Loucy (cell line): ENCODE data around the gene TIAM2.

Experiments
- H2AFZ ChIP-seq: fragments of 200-600 bp; sonication (generic); 2 replicates; pipeline ENCODE4 v1.6.0; 2016; ENCODE audit warnings: antibody characterized with exemption, mild to moderate bottlenecking, low read length, moderate library complexity
- H3F3A ChIP-seq: fragments of 200-600 bp; 2 replicates; pipeline ENCODE4 v1.6.0; 2016; ENCODE audit warnings: antibody characterized with exemption, low read depth, mild to moderate bottlenecking
- H3K27me3 ChIP-seq: fragments of 200-600 bp; sonication (generic); 2 replicates; pipeline ENCODE4 v1.6.1; 2014; ENCODE audit warnings: low read length, mild to moderate bottlenecking; ENCODE audit not compliant: insufficient read depth, poor library complexity, severe bottlenecking
- H3K36me3 ChIP-seq: fragments of 200-600 bp; sonication (generic); 2 replicates; pipeline ENCODE4 v1.6.1; 2016; ENCODE audit warnings: low read length; ENCODE audit not compliant: insufficient read depth
- H3K4me1 ChIP-seq: fragments of 200-600 bp; sonication (generic); 2 replicates; pipeline ENCODE4 v1.5.1; 2014; ENCODE audit warnings: low read length, mild to moderate bottlenecking; ENCODE audit not compliant: insufficient read depth, poor library complexity, severe bottlenecking
- H3K4me2 ChIP-seq: fragments of 200-600 bp; sonication (generic); 2 replicates; pipeline ENCODE4 v1.6.0; 2014; ENCODE audit warnings: antibody characterized with exemption, low read length, low read depth, mild to moderate bottlenecking; ENCODE audit not compliant: poor library complexity, severe bottlenecking
- H3K4me3 ChIP-seq: fragments of 200-600 bp; sonication (generic); 2 replicates; pipeline ENCODE4 v1.5.1; 2014; ENCODE audit warnings: low read length, mild to moderate bottlenecking, mixed read lengths; ENCODE audit not compliant: poor library complexity, severe bottlenecking
- H3K79me2 ChIP-seq: fragments of 200-600 bp; sonication (generic); 2 replicates; pipeline ENCODE4 v1.6.1; 2014; ENCODE audit warnings: low read length; ENCODE audit not compliant: insufficient read depth
- H3K9ac ChIP-seq: fragments of 200-600 bp; sonication (generic); 2 replicates; pipeline ENCODE4 v1.6.0; 2014; ENCODE audit warnings: mild to moderate bottlenecking, low read depth, low read length, moderate library complexity; ENCODE audit not compliant: poor library complexity, severe bottlenecking
- H3K9me2 ChIP-seq: fragments of 200-600 bp; sonication (generic); replicated peaks from 2 replicates; pipeline ENCODE4 v1.6.1; 2016; ENCODE audit warnings: low read depth, low read length, mixed read lengths
- H3K9me3 ChIP-seq: fragments of 200-600 bp; sonication (generic); 2 replicates; pipeline ENCODE4 v1.6.1; 2014; ENCODE audit warnings: mild to moderate bottlenecking, antibody characterized with exemption, low read length, low read depth; ENCODE audit not compliant: insufficient read depth
- H4K20me1 ChIP-seq: fragments of 200-600 bp; sonication (generic); 2 replicates; pipeline ENCODE4 v1.6.0; 2014; ENCODE audit warnings: antibody characterized with exemption, low read length, mild to moderate bottlenecking; ENCODE audit not compliant: insufficient read depth, poor library complexity, severe bottlenecking
- EZH2phosphoT487 ChIP-seq: fragments of 200-600 bp; IDR thresholded peaks from 2 replicates; pipeline ENCODE4 v1.6.1; 2018; ENCODE audit warnings: antibody characterized with exemption, mild to moderate bottlenecking, moderate library complexity, borderline replicate concordance
- TF ChIP-seq, protein P1 (sequence below): fragments of 200-600 bp; sonication (generic); conservative IDR thresholded peaks from 2 replicates; pipeline ENCODE4 v1.5.1; 2014; ENCODE audit warnings: mild to moderate bottlenecking, antibody characterized with exemption, low read length

TIAM2 gene

DNA sequence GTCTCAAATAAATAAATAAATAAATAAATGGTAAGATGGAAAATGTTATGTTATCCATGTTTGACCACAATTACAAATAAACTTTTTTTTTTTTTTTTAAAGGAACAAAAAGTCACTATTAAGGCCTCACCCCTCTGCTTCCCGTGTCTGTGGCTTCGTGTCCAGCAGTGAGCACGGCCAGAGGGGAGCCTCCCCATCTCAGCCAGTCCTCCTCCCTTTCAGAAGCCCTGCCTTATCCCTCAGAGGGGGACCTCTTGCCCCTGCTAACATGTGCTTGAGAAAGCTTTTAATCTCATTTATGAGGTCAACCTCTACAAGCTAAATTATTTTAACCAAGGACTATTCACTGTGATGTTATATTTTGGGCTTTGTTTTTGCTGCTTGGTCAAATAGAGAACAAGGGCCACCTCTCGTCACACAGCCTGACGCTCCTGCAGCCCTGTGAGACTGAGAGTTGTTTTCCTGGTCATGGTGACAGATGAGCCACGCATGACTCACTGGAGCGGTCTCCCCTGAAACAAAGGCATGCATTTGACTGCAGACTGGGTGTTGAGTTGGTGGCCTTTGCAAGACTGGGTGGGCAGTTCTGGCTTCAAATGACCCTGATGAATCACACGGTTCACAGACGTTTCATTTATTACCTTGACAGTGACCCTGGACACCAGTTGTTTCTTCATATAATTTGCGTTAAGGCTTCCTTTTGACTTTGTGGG, 131.8 kb downstream of the TIAM2 start:
- TF ChIP-seq, protein P1, sequence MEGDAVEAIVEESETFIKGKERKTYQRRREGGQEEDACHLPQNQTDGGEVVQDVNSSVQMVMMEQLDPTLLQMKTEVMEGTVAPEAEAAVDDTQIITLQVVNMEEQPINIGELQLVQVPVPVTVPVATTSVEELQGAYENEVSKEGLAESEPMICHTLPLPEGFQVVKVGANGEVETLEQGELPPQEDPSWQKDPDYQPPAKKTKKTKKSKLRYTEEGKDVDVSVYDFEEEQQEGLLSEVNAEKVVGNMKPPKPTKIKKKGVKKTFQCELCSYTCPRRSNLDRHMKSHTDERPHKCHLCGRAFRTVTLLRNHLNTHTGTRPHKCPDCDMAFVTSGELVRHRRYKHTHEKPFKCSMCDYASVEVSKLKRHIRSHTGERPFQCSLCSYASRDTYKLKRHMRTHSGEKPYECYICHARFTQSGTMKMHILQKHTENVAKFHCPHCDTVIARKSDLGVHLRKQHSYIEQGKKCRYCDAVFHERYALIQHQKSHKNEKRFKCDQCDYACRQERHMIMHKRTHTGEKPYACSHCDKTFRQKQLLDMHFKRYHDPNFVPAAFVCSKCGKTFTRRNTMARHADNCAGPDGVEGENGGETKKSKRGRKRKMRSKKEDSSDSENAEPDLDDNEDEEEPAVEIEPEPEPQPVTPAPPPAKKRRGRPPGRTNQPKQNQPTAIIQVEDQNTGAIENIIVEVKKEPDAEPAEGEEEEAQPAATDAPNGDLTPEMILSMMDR: no peak
- no peak for TF ChIP-seq EZH2phosphoT487
- H3K27me3 ChIP-seq: no peaks in the 10 kb centered on the region
- H4K20me1 ChIP-seq: no peaks in the 10 kb centered on the region
- H3K4me2 ChIP-seq: no peak overlapping the region
- H2AFZ ChIP-seq: no peak overlapping the region
- no peaks in the 10 kb centered on the region for H3F3A ChIP-seq
- no peaks in the 10 kb centered on the region for H3K9me3 ChIP-seq
- no peaks in the 10 kb centered on the region for H3K36me3 ChIP-seq
- H3K9me2 ChIP-seq: no peaks in the 10 kb centered on the region
- H3K79me2 ChIP-seq: no peaks in the 10 kb centered on the region
- no peaks in the 10 kb centered on the region for H3K4me1 ChIP-seq
- H3K4me3 ChIP-seq: no peak overlapping the region
- no peak overlapping the region for H3K9ac ChIP-seq

GRCh38 chr6:155128977-155129376, 133.9 kb downstream of the TIAM2 start:
- H3F3A ChIP-seq: no peaks in the 10 kb centered on the region
- no peaks in the 10 kb centered on the region for H3K4me1 ChIP-seq
- TF ChIP-seq, protein P1: no peak
- no peak for TF ChIP-seq EZH2phosphoT487

GRCh38 chr6:155129744-155130143, 134.6 kb downstream of the TIAM2 start:
- Histone ChIP-seq H3K4me2 (no peak overlapping the region), H3K9ac (no peak overlapping the region), H3K79me2 (no peaks in the 10 kb centered on the region), H3K27me3 (no peaks in the 10 kb centered on the region), H2AFZ (no peak overlapping the region), H3K36me3 (no peaks in the 10 kb centered on the region), H3F3A (no peaks in the 10 kb centered on the region), H3K9me2 (no peaks in the 10 kb centered on the region), H3K4me1 (no peaks in the 10 kb centered on the region), H4K20me1 (no peaks in the 10 kb centered on the region), H3K9me3 (no peaks in the 10 kb centered on the region), H3K4me3 (no peak overlapping the region)
- TF ChIP-seq, protein P1: no peak
- no peak for TF ChIP-seq EZH2phosphoT487

More at GRCh38 chr6:155128977-155129376, 133.9 kb downstream of the TIAM2 start:
- no peak overlapping the region for H3K4me2 ChIP-seq
- H2AFZ ChIP-seq: no peak overlapping the region
- H3K9ac ChIP-seq: no peak overlapping the region
- H3K36me3 ChIP-seq: no peaks in the 10 kb centered on the region
- no peaks in the 10 kb centered on the region for H3K9me3 ChIP-seq
- H4K20me1 ChIP-seq: no peaks in the 10 kb centered on the region
- H3K79me2 ChIP-seq: no peaks in the 10 kb centered on the region
- H3K9me2 ChIP-seq: no peaks in the 10 kb centered on the region
- H3K27me3 ChIP-seq: no peaks in the 10 kb centered on the region
- H3K4me3 ChIP-seq: no peak overlapping the region
